Head of caudate nucleus (tissue), 42 donors: ENCODE results near the gene CEMIP2.
A peak's percentile ranks its signal among the peaks of the same experiment; 100 is the strongest.
"Not testable (repeated sequence)": the region's sequence is repeated elsewhere in the genome, so short reads cannot be mapped to it uniquely, and the experiment has no call there.

Source experiments
- DNase-seq, 42 donors: peaks; one replicate each; pipeline versions ENCODE4 v3.0.0 to v3.0.0-alpha.2; 2020 to 2021; ENCODE audit warnings: mixed read lengths in 7 of 42
- intact Hi-C: fragments of 100-400 bp; cut with DNase I; formaldehyde crosslinking; loops from one replicate; pipeline ENCODE4 v1.15.0; 2022

Gene CEMIP2

GRCh38 chr9:71668717-71669116, 99.6 kb downstream of the CEMIP2 start:
- peak in 1 of 42 donors; percentile 1 for DNase-seq
- intact Hi-C loops: no loop called here

- DNase-seq: peak in 1 of 42 donors; percentile 12
- intact Hi-C loops: no loop called here
Observed at GRCh38 chr9:71665247-71665646, 103.1 kb downstream of the CEMIP2 start.

- intact Hi-C loops: no loop called here
- DNase-seq: no peak
Observed at GRCh38 chr9:71664566-71664965, 103.7 kb downstream of the CEMIP2 start.

GRCh38 chr9:71663931-71664459, 104.3 kb downstream of the CEMIP2 start:
- no peak for DNase-seq

GRCh38 chr9:71663216-71663615, 105.1 kb downstream of the CEMIP2 start:
- intact Hi-C loops: no loop called here
- DNase-seq: peak in 1 of 42 donors; percentile 2

More at GRCh38 chr9:71663931-71664459, 104.3 kb downstream of the CEMIP2 start:
- intact Hi-C loops: no loop called here

- intact Hi-C loops: no loop called here
- DNase-seq: no peak
Observed at GRCh38 chr9:71662082-71662481, 106.2 kb downstream of the CEMIP2 start.

- intact Hi-C loops: not testable (repeated sequence)
Observed at GRCh38 chr9:71657276-71657675, 111.0 kb downstream of the CEMIP2 start.

GRCh38 chr9:71656496-71656895, 111.8 kb downstream of the CEMIP2 start:
- DNase-seq: no peak
- intact Hi-C loops: no loop called here

More at GRCh38 chr9:71657276-71657675, 111.0 kb downstream of the CEMIP2 start:
- DNase-seq: not testable (repeated sequence)

GRCh38 chr9:71655778-71656177, 112.5 kb downstream of the CEMIP2 start:
- no peak for DNase-seq
- intact Hi-C loops: no loop called here

GRCh38 chr9:71655141-71655540, 113.2 kb downstream of the CEMIP2 start:
- intact Hi-C loops: no loop called here
- DNase-seq: no peak

GRCh38 chr9:71652480-71652879, 115.8 kb downstream of the CEMIP2 start:
- DNase-seq: no peak
- intact Hi-C loops: no loop called here

GRCh38 chr9:71648453-71648852, 119.9 kb downstream of the CEMIP2 start:
- DNase-seq: no peak
- intact Hi-C loops: no loop called here

GRCh38 chr9:71647094-71647591, 121.2 kb downstream of the CEMIP2 start:
- intact Hi-C loops: no loop called here
- peak; percentile 20 to 81 (median 52) for DNase-seq

GRCh38 chr9:71646131-71646530, 122.2 kb downstream of the CEMIP2 start:
- intact Hi-C loops: no loop called here
- no peak for DNase-seq

- DNase-seq: no peak
- intact Hi-C loops: no loop called here
Observed at GRCh38 chr9:71644819-71645362, 123.4 kb downstream of the CEMIP2 start.

GRCh38 chr9:71643330-71643729, 125.0 kb downstream of the CEMIP2 start:
- intact Hi-C loops: no loop called here
- DNase-seq: no peak

- intact Hi-C loops: no loop called here
- peak in 8 of 42 donors; percentile 4 to 37 (median 10) for DNase-seq
Observed at GRCh38 chr9:71642056-71642455, 126.3 kb downstream of the CEMIP2 start.

- intact Hi-C loops: no loop called here
- peak in 18 of 42 donors; percentile 2 to 46 (median 14) for DNase-seq
Observed at GRCh38 chr9:71638627-71639026, 129.7 kb downstream of the CEMIP2 start.

GRCh38 chr9:71637926-71638325, 130.4 kb downstream of the CEMIP2 start:
- intact Hi-C loops: no loop called here
- DNase-seq: no peak

- no peak for DNase-seq
- intact Hi-C loops: no loop called here
Observed at GRCh38 chr9:71637375-71637774, 130.9 kb downstream of the CEMIP2 start.
